GM12878 (cell line): ENCODE results near the gene ANKRD16. TPM values are rescaled to one million over a fixed set of nuclear protein-coding genes. Genes with fewer than 3 reads are reported as not detected.

Source experiments
- HCFC1 ChIP-seq: fragments of 150-350 bp; IDR thresholded peaks from 2 replicates; pipeline ENCODE4 v1.6.1; 2014; ENCODE audit warnings: low read length
- MTA2 ChIP-seq: fragments of 450-650 bp; IDR thresholded peaks from 2 replicates; pipeline ENCODE4 v1.6.1; 2016; ENCODE audit warnings: low read depth, mild to moderate bottlenecking, moderate library complexity
- POLR2AphosphoS5 ChIP-seq: IDR thresholded peaks from 2 replicates; pipeline ENCODE4 v1.6.1; 2011; ENCODE audit warnings: mild to moderate bottlenecking, low read length, inconsistent platforms
- STAT1 ChIP-seq: fragments of 450-650 bp; conservative IDR thresholded peaks from 2 replicates; pipeline ENCODE4 v1.6.1; 2014; ENCODE audit warnings: antibody characterized with exemption, mild to moderate bottlenecking
- polyA plus RNA-seq, 11 experiments: library from polyadenylated mRNA; depleted of rRNA in 4 of 11; unstranded in 6 of 11; stranded (reverse) in 5 of 11; fragments of >200 nt; fragmentation: Nextera tagmentation in 4 of 11; fragmentation: Illumina TruSeq in 1 of 11; extraction: Ambion mirVana in 4 of 11; extraction: Trizol in 1 of 11; gene quantifications; 1 replicate in 1 of 11; 2 replicates in 10 of 11; pipeline versions ENCODE4 v1.2.1 to v1.2.3, GENCODE V29; 2011 to 2016; ENCODE audit warnings: inconsistent platforms in 2 of 11, missing spikeins in 2 of 11, low read depth in 1 of 11
- total RNA-seq, 4 experiments: library from RNA; depleted of rRNA in 3 of 4; stranded (reverse); fragments of >200 nt in 3 of 4; fragmentation: Illumina TruSeq in 1 of 4; extraction: Trizol in 1 of 4; gene quantifications; 2 replicates each; pipeline versions ENCODE4 v1.2.1 to v1.2.3, GENCODE V29; 2013 to 2021
- TF ChIP-seq, protein P1 (sequence below): IDR thresholded peaks from 2 replicates; pipeline ENCODE4 v1.6.1; 2011; ENCODE audit warnings: low read depth, mild to moderate bottlenecking, low read length, moderate library complexity, borderline replicate concordance; ENCODE audit errors: extremely low read depth
- TF ChIP-seq, protein P2 (sequence below): fragments of 150-350 bp; IDR thresholded peaks from 2 replicates; pipeline ENCODE4 v1.6.1; 2014; ENCODE audit warnings: mild to moderate bottlenecking, low read depth, low read length
- TF ChIP-seq, protein P3 (sequence below): IDR thresholded peaks from 2 replicates; pipeline ENCODE4 v1.6.1; 2011; ENCODE audit warnings: low read depth, low read length, improper control_type of control experiment, borderline replicate concordance
- TF ChIP-seq, protein P4 (sequence below): fragments of 450-650 bp; IDR thresholded peaks from 2 replicates; pipeline ENCODE4 v1.6.1; 2017; ENCODE audit warnings: borderline replicate concordance

ANKRD16 gene
- total and polyA plus RNA-seq, 10 of the 15 experiments (the other 5 are each of a cell fraction or from before 2014, with no cell fraction given), result 0.57 to 13.6 (median 4.4) TPM

DNA sequence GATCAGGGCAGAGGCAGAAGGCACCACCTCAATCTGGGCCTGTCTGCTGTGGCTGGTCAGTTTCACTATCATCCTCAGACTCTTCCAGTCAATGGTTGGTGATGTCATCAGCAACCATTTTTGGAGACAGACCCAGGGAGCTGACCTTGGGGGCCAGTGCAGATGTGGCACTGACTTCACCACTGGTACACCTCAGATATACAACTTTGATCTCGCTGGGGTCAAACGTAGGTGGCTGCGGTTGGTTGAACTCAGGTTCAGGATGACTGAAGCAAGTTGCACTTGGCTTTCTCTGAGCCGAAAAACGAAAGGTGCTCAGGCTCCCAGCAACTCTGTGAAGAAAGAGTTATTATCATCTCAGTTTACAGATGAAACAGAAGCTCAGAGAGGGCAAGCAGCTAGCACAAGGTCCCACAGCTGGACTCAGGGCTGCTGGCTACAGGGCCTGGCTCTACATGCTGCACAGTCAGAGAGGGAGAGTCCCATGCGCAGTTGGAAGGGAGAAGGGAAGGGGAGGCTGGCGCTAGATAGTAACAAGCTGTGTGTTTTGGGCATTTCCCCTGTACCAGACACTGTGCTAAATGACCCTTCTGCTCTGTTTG lies 27.2 kb downstream of the ANKRD16 start (continued):
- no peak for TF ChIP-seq STAT1
- no peak for TF ChIP-seq POLR2AphosphoS5
- TF ChIP-seq, protein P1, sequence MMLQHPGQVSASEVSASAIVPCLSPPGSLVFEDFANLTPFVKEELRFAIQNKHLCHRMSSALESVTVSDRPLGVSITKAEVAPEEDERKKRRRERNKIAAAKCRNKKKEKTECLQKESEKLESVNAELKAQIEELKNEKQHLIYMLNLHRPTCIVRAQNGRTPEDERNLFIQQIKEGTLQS, result no peak
- TF ChIP-seq, protein P2, sequence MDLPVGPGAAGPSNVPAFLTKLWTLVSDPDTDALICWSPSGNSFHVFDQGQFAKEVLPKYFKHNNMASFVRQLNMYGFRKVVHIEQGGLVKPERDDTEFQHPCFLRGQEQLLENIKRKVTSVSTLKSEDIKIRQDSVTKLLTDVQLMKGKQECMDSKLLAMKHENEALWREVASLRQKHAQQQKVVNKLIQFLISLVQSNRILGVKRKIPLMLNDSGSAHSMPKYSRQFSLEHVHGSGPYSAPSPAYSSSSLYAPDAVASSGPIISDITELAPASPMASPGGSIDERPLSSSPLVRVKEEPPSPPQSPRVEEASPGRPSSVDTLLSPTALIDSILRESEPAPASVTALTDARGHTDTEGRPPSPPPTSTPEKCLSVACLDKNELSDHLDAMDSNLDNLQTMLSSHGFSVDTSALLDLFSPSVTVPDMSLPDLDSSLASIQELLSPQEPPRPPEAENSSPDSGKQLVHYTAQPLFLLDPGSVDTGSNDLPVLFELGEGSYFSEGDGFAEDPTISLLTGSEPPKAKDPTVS, result no peak
- TF ChIP-seq, protein P3, sequence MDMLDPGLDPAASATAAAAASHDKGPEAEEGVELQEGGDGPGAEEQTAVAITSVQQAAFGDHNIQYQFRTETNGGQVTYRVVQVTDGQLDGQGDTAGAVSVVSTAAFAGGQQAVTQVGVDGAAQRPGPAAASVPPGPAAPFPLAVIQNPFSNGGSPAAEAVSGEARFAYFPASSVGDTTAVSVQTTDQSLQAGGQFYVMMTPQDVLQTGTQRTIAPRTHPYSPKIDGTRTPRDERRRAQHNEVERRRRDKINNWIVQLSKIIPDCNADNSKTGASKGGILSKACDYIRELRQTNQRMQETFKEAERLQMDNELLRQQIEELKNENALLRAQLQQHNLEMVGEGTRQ, result no peak
- TF ChIP-seq, protein P4, sequence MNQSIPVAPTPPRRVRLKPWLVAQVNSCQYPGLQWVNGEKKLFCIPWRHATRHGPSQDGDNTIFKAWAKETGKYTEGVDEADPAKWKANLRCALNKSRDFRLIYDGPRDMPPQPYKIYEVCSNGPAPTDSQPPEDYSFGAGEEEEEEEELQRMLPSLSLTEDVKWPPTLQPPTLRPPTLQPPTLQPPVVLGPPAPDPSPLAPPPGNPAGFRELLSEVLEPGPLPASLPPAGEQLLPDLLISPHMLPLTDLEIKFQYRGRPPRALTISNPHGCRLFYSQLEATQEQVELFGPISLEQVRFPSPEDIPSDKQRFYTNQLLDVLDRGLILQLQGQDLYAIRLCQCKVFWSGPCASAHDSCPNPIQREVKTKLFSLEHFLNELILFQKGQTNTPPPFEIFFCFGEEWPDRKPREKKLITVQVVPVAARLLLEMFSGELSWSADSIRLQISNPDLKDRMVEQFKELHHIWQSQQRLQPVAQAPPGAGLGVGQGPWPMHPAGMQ, result no peak; the same call in 1 of the 2 replicates
- 0 out of 2 replicates have a peak, but pooled peaks have one; percentile 3 for TF ChIP-seq HCFC1
- TF ChIP-seq MTA2, result peak; percentile 90
